Bronchus fibroblast of lung (primary cell): ENCODE data around the gene PXDN. TPM values are rescaled to one million over a fixed set of nuclear protein-coding genes. Genes with fewer than 3 reads are reported as not detected.

Experiments
- total RNA-seq: library from RNA; depleted of rRNA; stranded (reverse); fragments of >200 nt; gene quantifications from 2 replicates; pipeline ENCODE4 v1.2.3, GENCODE V29; 2015

PXDN gene
- 153 and 161 TPM in 2 replicates for total RNA-seq

DNA sequence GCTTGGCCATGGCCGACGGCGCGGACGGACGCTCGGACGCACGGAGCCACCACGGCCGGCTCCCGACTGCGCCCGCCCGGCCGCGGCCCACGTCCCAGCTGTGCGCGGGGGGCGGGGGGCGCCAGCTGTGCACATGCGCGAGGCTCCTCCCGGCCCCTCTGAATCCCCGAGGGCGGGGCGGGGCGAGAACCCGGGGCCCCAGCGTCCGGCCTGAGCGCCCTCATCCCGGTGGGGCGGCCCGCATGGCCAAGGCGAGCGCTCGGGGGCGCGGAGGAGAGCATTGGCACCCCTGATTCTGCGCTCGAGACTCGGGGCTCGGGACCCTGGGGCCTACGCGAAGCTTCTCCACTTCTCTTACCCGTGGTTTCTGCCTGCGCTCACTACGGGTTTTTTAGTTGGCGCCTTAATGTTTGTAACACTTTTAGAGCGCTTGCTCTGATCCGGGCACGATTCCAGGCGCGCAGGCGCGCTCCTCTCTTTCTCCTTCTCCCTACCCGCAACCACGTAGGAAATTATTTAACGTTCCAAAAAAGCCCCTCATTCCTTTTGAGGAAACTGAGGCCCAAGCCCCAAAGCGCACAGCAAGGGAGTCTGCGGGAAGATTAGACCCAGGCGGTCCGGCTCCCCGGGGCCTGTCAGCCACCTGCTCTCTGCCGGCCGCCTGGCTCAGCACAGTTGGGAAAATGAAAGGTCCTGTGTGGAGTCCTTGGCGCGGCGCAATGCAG is at the start of gene PXDN:
PXDN (minus strand) TSS at position 70 of the 725 bp plus-strand sequence; CDS start at position 10, 60 bp downstream.

